D721Med (cell line): ENCODE data around the gene TPRX1.
"Not testable (repeated sequence)": the region's sequence is repeated elsewhere in the genome, so short reads cannot be mapped to it uniquely, and the experiment has no call there.

Experiments
- DNase-seq: peaks from one replicate; pipeline ENCODE4 v3.0.0; 2011; ENCODE audit warnings: low spot score; ENCODE audit not compliant: insufficient read length
- FAIRE-seq: peaks from 2 replicates; lab custom pipeline; 2011; peaks lifted over from hg19 to GRCh38; lab: Jason Lieb, UNC
- TF ChIP-seq, protein P1 (sequence below): IDR thresholded peaks from 2 replicates; pipeline ENCODE4 v1.5.1; 2012; ENCODE audit warnings: mild to moderate bottlenecking, control low read depth; ENCODE audit not compliant: insufficient read depth; ENCODE audit errors: missing control alignments

The TPRX1 gene

DNA sequence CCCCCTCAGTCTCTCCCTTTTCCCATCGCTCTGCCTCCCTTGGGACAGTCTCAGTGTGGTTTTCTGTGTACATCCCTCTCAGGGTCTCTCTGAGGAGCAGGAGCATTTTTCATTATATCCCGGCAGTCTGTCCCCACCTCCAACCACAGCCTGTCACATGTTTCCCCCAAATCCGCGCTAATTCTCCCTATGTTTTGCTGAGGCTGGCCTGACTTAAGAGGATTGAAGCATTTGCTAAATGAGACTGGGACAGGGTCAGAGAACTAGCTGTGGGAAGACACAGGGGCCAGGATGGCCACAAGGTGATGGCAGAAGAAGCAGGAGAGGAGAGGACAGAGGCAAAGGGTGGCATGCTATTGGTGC, 5.5 kb downstream of the TPRX1 start:
- FAIRE-seq (peak; percentile 95), DNase-seq (peak; percentile 55)
- TF ChIP-seq, protein P1, sequence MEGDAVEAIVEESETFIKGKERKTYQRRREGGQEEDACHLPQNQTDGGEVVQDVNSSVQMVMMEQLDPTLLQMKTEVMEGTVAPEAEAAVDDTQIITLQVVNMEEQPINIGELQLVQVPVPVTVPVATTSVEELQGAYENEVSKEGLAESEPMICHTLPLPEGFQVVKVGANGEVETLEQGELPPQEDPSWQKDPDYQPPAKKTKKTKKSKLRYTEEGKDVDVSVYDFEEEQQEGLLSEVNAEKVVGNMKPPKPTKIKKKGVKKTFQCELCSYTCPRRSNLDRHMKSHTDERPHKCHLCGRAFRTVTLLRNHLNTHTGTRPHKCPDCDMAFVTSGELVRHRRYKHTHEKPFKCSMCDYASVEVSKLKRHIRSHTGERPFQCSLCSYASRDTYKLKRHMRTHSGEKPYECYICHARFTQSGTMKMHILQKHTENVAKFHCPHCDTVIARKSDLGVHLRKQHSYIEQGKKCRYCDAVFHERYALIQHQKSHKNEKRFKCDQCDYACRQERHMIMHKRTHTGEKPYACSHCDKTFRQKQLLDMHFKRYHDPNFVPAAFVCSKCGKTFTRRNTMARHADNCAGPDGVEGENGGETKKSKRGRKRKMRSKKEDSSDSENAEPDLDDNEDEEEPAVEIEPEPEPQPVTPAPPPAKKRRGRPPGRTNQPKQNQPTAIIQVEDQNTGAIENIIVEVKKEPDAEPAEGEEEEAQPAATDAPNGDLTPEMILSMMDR = no peak

DNA sequence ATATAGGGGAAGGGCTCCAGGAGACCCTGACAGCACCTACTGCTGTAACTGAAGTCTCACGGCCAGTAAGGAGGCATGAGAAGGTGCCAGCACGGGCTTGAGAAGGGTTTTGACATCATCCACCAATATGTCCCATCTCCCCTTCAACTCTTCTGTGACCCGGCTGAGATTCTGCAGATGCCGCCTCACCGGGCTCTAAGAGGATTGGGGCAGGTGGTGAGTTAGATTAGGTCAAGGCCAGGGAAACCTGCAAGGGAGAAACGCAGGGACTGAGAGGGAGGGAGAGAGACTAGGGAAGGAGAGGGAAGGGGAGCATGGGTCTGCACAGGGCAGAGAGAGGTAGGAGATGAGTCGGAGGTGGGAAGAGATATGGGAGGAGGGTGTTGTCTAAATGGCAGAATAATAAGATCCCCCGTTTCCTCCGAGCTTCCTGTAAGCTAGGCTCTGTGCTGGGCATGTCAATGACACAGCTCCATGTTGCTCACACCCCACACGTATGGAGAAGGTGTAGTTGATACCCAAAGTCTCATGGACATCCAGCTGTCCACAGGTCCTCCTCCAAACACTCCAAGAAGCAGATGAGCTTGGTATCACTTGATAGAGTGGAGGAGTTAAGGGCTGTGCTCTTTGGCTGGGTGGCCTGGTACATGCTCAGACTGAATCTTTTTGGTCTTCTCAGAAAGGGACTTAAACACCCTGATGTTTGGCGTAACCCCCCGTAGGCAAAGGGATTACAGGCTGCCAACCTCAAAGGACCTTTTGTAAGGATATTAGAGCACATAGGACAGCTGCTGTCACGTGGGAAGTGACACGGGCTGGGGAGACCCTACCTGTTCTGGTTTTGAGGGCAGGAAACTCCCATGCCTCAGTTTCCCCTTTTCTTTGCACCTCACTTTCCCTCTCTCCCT, 6.1 kb downstream of the TPRX1 start:
- TF ChIP-seq, protein P1 = no peak
- DNase-seq (no peak), FAIRE-seq (peak; percentile 77)

DNA sequence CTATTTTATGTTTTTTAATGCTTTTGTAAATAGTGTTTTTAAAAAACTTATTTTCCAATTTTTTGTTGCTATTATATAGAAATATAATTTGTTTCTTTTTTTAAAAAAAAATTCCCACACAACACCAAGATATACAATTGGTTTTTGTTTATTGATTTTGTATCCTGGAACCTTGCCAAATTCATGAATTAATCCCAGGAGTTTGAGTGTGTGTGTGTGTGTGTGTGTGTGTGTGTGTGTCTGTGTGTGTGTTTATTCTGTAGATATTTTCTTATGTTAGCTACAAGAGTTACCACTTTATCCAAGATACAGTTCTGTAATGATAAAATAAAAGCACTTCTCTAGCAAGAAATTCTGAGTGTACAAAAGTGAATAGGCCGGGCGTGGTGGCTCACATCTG, 7.6 kb downstream of the TPRX1 start:
- TF ChIP-seq, protein P1 = no peak
- no peak for DNase-seq
- FAIRE-seq = no peak

DNA sequence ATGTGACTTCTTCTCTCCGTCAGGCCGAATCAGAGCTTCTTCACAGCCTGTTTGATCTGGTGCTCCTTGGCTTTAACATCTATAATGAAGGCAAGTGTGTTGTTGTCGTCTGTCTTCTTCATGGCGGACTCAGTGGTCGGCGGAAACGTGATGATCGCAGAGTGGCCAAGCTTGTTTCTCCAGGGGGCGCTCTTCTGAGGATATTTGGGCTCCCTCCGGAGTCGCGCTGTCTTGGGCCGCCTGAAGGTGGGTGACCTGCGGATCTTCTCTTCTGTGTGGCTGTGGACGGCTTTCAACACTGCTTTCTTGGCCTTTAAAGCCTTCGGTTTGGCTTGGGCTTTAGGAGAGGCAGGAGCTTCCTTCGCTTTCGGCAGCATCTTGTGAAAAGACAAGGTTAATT, 9.8 kb downstream of the TPRX1 start:
- FAIRE-seq (no peak), DNase-seq (no peak)
- TF ChIP-seq, protein P1 = no peak

DNA sequence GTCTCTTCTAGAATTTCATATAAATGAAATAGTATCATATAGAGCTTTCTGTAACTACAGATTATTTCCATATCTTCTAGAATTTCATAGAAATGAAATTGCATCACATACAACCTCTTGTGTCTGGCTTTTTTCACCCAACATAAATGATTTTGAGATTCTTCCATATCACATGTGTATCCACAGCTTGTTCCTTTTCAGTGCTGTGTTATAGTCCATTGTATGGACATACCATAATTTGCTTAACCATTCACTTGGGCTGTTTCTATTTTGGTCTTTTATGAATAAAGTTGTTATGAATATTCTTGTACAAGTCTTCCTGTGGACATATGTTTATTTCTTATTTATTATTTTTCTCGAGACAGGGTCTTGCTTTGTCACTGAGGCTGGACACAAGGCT, 11.7 kb downstream of the TPRX1 start:
- TF ChIP-seq, protein P1 = no peak
- DNase-seq (no peak), FAIRE-seq (no peak)

DNA sequence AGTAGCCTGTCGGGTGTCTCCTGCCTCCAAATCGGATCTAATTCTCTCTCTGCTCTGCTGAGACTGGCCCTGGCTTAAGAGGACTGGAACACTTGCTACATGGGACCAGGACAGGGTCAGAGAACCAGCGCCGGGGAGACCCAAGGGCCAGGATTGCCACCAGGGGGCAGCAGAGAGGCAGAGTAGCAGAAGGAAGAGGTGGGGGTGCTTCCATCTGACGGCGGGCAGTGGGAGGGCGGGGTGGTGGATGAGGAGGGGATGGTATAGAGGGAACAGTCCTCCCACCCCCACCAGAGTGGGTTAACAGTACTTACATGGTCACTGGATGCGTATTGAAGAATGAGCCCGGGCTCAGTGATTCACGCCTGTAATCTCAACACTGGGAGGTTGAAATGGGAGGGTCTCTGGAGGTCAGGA, 13.9 kb downstream of the TPRX1 start:
- no peak for FAIRE-seq
- TF ChIP-seq, protein P1 = peak; percentile 91
- peak; percentile 89 for DNase-seq

DNA sequence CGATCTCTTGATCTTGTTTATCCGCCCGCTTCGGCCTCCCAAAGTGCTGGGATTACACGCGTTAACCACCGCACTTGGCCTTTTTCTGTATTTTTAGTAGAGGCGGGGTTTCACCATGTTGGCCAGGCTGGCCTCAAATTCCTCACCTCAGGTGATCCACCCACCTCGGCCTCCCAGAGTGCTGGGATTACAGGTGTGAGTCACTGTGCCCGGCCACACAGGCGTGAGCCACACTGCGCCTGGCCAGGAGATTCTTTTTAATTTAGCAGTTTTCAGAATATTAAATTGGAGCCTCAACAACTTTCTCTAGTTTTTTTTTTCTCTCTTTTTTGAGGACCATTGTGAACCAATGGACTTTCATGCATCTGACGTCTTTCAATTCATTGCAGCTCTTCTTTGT, 14.5 kb downstream of the TPRX1 start:
- not testable (repeated sequence) for FAIRE-seq, DNase-seq

DNA sequence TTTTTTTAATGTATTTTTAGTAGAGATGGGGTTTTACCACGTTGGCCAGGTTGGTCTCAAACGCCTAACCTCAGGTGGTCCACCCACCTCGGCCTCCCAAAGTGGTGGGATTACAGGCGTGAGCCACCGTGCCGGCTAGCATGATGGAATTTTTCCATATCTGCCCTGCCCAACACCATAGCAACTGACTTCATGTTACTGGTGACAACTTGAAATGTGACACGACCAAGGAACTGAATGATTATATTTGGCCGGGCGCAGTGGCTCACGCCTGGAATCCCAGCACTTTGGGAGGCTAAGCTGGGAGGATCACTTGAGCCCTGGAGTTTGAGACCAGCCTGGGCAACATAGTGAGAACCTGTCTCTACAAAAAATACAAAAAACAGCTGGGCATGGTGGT, 17.0 kb downstream of the TPRX1 start:
- DNase-seq, FAIRE-seq: not testable (repeated sequence)
